NCI-H460 (cell line): ENCODE results near the gene ZNF423. TPM values are rescaled to one million over a fixed set of nuclear protein-coding genes. Genes with fewer than 3 reads are reported as not detected.

Experiments used
- DNase-seq: peaks from one replicate; pipeline ENCODE4 v3.0.0-alpha.2; 2016; ENCODE audit warnings: low read depth; ENCODE audit errors: extremely low read depth
- total RNA-seq: library from RNA; depleted of rRNA; stranded (reverse); fragments of >200 nt; shearing (Covaris generic); gene quantifications from 2 replicates; pipeline ENCODE4 v1.2.3, GENCODE V29; 2014

ZNF423 gene
- total RNA-seq, 1 experiment from 2014 or later: not detected

DNA sequence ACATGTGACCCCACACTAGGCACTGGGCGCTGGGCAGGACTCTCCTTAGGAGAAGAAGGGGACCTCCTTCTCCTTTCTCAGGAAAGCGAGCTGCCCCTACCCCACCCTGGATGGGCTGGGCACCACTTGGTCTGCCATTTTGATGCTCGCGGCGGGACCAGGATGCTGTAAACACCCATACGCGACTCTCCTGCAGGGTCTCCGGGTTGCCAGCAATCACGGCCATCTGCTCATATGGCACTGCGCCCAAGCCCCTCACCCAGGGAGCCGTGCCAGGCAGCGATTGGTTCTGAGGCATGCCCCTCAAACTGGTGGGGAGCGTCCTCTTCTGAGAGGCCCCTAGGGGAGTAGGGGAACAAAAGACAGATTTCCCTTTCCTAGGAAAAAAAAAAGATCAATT, 383.3 kb downstream of the ZNF423 start:
- DNase-seq: no peak

DNA sequence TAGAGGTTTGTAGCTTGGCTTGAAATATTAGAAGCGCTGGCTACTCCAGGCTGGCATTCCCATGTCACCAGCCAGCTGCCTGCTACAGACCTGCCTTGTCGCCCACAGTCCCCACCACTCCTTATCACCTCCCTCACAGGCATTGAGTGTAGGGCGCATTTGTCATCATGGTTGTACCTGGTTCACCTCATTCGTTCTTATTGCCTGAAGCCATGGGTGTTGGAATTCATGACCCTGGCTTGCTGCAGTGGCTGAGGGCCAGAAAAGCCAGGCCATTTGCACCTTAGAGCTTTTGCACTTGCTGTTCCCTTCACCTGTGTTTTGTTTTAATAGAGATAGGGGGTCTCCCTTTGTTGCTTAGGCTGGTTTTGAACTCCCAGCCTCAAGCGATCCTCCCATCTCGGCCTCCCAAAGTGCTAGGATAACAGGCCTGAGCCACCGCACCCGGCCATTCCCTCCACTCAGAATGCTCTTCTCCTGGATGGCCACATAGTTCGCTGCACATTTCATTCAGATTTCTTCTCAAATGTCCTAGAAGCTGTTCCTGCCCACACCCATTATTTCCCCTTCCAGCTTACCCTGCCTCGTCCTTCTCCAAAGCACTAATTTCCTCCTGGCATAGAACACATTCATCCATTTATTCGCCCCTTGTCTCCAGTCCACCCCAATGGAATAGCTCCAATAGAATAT, 384.7 kb downstream of the ZNF423 start:
- DNase-seq: no peak

DNA sequence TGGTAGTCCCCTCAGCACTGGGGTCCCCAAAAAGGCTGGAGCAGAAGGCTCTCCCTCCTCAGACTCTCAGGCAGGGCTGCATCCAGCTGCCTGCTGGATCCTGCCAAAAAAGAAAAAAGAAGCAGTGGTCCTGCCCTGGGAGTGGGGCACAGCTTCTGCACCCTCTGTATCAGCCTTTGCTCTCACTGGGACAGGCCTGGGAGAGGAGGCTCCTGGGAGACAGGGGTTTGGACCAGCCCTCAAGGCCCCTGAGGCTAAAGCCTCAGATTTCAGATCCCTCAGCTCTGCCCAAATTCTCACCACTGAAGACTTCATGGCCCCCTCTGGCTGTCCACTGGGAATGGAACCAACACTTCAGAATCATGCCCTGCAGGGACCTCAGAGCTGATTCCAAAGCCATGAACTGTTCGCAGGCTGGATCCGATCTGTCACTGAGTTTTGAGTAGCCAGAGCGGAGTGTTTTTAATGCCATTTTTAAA, 385.4 kb downstream of the ZNF423 start:
- no peak for DNase-seq

DNA sequence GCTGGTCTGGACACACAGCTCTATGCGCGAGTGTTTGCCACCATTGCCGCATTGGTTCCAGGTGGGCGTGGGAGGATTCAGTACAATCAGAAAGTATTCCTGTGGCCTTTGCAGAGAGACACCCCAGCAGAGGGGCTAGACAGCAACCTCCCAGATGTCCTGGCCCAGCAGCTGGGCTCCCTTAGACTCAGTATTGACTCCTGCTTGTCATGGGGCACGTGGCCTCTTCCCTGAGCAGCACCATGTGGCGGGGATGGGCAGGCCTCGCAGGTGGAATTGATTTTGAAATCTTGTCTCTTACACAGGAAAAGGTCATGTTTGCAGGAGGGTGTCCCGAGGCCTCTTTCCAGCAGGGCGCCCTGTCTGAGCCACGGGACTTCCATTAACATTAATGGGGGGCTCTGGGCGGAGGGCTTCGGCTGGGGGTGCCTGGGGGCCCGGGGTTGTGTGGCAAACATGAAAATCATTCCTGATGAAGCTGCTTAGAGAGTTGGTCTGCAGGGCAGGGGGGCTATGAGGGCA, 385.9 kb downstream of the ZNF423 start:
- no peak for DNase-seq

DNA sequence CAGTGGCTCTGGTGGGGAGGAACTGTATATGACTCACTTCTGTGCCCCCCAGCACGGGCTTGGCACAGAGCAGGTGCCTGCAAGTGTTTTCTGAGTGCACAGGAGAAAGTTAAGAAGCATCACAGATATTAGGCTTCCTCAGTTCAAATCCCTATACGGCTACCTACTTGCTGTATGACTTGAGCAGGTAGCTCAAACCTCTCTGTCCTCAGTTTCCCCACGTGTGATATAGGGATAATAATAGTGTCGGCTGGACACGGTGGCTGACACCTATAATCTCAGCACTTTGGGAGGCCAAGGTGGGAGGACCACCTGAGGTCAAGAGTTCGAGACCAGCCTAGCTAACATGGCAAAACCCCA, 386.6 kb downstream of the ZNF423 start:
- DNase-seq: no peak

DNA sequence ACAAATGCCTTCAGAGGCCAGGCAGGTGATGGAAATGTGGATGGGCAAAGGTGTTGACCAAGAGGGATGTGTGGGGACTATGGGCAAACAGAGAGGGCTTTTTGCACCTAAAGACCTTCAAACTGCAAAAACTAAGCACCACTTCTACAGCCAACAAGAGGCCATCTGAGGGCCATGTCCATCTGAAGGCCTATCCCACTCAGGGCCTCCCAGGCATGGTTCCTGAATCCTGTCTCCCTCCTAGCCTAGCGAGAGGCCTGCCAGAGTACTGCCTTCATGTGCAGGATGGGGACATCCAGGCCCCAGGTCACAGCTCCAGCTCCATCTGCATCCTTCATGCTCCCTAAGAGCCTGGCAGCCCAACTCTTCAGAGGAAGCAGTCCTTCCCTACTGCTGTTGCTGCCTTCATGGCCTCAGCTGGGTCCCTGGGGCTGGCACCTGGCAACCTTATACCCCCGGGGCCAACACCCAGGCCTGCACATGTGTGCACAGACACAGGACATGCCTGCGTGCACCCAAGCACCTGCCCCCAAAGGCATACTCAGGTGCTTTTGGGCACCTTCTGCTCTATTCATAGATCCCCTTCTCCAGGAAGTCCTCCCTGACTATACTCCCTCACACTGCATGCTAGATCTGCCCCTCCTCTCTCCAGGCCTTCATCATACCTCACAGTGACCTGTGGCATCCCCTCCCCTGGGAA, 387.2 kb downstream of the ZNF423 start:
- no peak for DNase-seq

DNA sequence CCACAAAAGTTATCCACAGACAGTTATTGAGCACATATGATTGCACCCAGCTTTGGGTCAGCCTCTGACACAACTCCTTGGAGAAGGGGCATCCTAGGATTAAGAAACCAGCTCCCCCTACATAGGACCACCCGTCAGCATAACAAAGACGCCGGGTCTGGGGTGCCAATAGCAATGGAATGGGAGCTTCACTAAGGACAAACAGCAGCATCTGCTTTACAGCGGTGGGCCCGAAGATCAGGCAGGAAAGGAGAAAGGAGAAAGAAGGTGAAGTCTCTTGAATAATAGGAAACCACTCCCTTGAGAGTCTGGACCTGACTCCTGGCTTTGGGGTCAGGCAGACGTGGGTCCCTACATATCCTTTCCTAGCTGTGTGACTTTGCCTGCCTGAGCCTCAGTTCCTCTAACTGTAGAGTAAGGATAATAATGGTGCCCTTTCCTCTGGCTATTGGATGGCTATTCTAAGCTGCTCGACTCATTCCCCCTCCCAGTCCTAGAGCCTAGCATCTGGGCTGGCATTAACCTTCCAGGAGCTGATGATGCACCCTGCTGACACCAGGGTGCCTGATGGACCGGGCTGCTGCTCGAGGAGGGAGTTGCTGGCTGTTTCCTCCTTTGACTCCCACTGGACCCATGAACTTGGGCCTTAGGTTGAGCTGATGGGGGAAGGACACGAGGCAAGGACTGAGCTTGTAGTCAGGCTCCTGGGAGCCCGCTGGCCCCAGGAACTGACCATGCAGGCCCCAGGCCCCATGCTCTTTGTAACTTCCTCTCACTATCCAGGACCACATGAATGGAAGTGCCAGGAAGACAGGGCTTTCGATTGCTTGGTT, 388.2 kb downstream of the ZNF423 start:
- DNase-seq: no peak

DNA sequence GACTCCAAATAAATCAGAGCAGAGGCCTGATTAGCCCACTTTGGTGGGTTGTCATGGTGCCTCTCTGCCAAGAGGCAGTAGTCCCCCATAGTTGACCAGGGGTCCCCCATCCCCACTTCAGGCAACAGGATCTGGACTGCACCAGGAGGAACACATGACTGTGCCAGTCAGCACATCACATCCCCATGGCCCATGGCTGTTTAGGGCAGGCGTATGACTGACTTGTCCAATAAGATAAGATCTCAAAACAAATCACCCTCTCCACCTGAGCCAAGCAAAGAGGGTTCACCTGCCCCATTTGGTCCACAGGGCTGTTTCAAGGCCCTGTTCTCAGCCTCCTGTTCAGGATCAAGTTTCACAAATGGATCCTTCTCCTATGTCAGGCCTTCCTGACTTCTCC, 389.0 kb downstream of the ZNF423 start:
- no peak for DNase-seq

DNA sequence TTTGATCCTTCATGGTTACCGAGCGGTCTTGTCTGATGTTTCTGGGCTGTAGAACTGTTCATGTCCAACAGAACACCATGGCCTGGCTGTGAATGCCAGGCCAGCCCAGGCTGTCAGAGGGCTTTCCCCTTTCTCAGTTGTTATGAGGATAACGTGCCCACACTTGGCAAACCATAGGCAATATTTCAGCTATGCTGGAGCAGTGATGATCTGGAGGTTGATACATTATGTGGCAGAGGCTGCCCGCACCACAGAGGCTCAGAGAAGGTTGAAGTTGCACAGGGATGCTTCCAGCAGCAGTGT, 389.4 kb downstream of the ZNF423 start:
- no peak for DNase-seq

DNA sequence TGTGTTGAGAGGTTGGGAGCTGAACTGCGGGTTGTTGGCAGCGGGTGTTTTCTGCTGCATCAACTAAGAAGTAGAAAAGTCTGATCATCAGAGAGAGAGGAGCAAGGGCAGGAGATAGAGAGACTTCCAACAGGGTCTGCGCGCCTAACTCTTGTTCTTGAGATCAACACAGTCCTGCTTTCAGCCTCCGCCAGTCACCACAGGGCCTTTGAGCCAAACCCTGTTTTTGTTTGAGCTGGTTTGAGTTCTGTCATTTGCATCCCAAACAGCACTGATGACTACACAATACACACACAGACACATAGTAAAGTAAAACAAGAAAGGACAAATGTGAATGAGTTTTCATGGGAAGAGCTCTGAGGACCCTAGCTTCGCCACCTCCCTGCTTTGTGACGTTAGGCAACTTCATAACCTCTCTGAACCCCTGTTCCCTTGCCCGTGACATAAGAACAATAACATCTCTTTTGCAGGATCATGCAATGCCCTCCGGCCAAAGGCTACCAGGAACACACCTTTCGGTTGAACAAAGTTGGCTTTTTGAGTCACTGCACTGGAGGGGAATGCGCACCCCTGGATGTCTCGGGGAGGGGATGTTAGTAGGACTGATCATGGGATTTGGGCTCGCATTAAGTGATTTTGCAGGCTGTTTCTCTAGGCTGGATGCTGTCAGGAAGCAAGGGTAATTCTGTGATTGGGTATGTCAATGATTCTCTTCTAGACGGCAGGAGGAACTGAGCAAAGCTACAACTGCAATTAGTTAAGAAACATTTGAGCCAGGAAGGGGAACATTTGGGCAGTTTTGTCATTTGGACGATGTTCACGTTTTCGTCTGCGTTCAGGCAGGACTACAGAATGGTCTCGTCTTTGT, 390.0 kb downstream of the ZNF423 start:
- DNase-seq: no peak

DNA sequence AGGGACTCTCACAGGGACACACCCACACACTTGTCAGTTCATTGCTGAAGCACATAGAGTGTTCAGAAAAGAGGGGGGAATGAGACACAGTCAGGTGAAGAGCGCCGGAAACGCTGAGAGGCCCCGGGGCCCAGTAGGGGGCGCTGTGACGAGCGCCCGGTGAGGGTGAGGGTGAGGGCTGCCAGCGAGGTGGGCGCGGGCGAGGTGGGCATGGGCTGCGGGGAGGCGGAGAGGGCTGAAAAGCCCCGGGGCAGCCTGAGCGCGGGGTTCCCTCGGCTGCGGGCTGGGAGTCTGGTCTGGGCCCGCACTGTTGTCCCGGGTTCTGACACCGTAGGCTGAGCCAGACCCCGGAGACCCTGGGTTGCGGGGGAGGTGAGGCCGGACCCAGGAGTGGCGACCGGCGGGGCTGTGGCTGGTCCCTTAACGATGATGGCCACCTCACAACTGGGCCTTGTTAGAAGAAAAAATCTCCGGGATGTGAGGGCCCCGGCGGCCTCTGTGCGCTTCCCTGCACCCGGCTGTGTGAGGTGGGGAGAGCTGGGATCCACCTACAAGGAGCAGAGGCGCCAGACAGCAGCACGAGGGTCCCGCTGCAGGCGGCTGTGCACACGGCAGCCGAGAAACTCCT, 390.9 kb downstream of the ZNF423 start:
- DNase-seq: no peak

DNA sequence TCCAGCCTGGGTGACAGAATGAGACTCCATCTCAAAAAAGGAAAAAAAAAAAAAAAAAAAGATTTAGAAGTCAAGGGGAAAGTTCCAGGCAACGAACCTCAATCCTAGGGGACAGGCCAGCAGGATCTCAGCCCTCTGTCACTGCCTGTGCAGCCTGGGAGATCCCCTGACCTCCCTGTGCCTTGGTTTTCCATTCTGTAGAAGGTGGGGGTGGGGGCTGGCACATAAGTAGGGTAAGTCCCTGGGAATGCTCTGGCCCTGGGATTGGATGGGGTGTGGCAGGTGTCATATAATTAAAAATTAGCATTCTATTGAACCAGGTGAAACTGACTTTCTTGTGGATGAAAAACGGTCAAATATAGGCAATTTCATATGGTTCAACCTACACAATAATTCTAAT, 391.8 kb downstream of the ZNF423 start:
- DNase-seq: no peak

DNA sequence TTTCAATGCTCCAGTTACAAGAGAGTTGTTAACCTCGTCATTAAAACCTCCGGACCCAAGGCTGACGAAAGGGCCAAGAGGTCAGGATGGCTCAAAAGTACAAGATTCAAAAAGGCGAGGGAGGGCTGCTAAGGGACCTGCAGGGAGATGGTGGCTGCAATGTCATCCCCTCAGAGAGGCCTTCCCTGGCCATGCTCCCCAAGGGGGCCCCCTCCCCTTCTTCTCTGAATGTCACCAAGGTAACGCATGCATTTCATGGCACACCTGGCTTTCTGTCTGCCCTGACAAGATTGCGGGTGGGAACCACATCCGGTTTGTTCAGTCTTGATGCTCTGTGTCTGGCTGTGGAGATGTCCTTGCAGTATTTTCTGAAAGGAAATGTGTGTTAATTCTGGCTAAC, 392.4 kb downstream of the ZNF423 start:
- no peak for DNase-seq

DNA sequence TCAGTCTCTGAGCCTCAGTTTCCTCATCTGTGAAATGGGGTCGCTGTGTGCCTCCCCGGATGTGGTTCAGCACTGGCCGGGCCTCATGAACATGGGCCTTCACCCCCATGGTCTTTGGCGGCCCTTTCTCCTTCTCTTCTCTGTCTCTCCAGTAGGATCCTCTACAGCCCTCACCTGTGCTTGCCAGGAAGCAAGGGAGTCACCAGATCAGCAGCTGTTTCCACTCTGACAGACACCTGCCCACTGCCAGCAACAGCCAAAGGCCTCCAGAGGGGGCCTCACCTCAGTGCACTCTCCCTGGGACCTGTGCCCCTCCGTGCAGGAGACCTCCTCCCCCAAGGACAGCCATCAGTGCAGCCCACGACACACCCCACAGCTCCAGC, 392.9 kb downstream of the ZNF423 start:
- no peak for DNase-seq

DNA sequence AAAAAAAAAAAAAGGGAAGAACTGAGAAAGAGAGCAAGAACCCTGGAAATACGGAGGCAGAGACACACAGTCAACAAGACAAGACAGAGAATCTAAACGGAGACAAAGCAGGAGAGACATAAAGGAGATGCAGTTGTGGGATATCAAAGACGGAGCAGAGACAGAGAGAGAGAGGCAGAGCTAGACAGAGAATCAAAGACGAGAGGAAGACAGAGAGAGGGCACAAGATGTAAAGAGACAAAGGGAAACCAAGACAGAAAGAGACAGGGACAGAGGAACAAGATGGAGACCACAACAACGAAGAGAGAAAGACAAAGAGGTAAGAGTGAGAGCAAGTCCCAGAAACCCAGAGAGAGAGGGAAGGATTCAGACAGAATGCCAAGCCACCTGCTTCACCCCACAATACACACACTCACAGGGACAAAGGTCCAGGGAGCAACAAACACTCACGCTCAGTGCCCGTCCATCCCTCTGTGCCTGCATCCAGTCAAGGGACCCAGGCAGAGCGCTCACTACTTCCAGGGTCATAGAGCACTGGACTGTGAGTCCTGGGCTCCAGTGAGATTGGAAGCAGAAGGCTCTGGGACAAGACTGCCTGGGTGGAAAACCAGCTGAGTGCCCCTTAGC, 393.4 kb downstream of the ZNF423 start:
- no peak for DNase-seq

DNA sequence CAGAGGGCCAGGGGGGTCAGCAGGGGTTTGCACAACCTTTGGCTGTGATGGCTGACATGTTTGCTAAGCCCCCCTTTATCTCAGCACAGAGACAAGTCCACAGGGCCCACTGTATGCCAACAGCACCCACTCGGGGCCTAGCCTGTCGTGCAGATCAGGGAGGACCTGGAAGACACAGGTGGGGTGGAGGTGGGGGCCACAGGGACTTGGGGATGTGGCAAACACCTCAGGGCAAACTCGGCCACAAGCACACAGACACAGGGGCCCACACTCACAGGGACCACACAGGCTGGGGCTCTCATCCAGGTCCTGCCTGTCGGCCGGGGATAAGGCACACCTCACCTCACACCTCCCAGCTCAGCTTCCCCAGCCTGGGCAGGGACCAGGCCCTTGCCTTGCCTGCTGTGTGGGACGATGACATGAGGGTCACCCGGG, 394.4 kb downstream of the ZNF423 start:
- no peak for DNase-seq

DNA sequence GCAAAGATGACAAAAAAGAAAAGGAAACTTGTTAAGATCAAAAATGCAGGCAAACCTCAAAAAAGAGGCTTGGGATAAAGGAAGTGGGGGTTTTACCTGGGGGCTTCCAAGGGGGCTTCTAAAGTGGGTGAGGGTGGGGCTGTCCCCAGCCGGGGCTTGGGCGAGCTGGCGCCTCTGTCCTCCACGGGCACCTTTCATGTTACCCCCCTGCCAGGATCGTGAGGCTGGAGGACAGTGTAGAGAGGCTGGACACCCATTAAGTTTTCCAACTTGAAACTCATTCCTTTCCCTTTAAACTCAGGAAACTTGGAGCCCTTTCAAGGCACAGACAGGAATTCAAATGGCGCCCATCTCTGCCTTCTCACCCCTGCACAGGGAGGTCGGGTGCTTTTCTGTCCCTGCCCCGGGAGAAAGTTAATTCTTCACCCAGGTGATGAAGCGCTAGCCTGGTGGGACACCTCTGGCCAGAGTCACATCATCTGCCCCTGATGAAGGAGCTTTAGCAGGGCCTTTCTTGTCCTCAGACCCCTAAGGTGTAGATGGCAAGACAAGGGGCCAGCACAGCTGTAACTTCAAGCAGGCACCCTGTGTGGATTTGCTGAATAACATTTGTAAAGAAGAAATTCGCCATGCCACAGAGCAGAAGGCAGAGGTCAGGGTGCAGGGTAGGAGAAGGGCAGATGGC, 395.0 kb downstream of the ZNF423 start:
- no peak for DNase-seq

DNA sequence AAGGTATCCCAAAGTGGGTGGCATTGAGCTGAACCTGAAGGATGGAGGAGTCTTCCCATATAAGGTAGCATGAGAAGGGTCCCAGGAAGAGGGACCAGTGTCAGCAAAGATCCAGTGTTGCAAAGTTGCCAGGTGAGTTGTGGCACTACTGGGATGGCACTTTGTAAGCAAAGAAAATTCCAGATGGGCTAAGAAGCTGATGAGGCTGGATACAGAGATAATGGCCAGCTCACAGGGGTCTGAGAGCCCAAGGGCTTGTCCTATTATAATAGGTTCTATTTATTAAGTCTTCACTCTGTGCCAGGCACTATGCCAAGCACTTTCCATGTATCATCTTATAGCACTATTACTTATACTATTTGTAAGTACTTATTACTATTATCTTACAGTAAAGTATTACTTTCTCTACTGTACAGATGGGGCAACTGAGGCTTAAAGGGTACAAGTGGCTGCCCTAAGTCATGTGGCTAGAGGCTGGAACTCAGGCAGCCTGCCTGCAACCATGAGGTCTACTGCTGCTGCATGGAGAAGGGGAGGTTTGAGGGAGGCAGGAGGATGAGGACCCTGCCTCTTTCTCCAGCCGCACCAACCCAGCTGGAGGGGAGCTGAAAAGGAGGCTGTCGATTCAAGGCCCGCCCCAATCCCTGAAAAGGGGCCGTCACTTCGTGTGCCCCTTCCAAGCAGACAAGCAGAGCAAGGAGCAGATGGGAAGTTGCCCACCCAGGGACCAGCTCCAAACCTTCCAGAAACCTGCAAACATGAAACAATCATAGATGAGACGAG, 395.8 kb downstream of the ZNF423 start:
- DNase-seq: no peak
